ENCODE measurements around the gene ZCCHC24. TPM values are rescaled to one million over a fixed set of nuclear protein-coding genes. Genes with fewer than 3 reads are reported as not detected.

Gene ZCCHC24
- total RNA-seq, 2 donors from 2014 or later, result 45.6 to 85.9 TPM

DNA sequence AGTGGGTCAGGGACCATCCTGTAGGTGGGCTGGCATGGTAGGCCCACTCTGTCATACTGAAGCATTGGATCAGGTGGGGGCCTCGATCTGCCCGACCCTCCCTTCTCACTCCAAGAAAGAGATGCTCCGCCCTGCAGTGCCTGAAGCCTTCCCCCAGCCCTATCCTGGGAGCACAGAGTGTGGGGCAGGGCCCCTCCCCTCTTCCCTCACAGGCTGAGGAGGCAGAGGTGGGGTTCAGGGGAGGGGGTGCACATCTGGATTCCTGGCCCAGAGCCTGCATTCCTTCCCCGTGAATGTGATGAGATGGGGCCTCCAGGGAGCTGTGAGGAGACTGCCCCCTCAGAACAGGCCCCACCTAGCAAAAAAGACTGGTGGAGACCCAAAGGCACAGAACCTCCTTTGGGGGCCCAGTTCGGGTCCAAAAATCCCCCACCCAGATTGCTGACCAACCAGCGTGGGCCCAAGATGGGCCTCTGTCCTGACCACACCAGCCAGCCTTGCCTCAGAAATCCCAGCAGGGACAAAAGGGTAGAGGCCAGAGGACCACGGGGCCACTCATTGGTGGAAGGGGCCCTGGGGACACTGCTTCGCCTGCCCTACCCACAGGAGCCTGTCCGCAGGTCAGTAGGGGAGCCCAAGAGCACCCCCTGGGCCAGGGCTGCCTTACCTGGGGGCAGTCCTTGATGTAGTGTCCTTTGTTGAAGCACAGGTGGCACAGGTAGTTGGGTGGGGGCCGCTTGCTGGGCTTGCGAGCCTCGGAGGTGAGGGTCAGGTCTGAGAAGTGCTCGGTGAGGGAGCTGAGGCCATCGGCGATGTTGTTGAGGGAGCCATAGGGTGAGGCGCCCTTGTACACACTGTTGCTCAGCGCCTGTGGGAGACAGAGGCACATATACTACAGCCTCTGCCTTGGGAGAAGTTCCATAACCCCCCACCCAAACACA lies 13.3 kb downstream of the ZCCHC24 start:
- no peak overlapping the region for H3K4me3 ChIP-seq
- no peak for DNase-seq (ENCODE audit: low spot score)
- H3K36me3 ChIP-seq, result peaks cover 31% of the 10 kb centered on the region
- peak overlapping the region; percentile 84 to 93 for H3K27ac ChIP-seq
- no peaks in the 10 kb centered on the region for H3K27me3 ChIP-seq
- H3K4me1 ChIP-seq, result peaks cover 0 to 65% of the 10 kb centered on the region in 2 donors
- no peaks in the 10 kb centered on the region for H3K9me3 ChIP-seq
- TF ChIP-seq, protein P1, sequence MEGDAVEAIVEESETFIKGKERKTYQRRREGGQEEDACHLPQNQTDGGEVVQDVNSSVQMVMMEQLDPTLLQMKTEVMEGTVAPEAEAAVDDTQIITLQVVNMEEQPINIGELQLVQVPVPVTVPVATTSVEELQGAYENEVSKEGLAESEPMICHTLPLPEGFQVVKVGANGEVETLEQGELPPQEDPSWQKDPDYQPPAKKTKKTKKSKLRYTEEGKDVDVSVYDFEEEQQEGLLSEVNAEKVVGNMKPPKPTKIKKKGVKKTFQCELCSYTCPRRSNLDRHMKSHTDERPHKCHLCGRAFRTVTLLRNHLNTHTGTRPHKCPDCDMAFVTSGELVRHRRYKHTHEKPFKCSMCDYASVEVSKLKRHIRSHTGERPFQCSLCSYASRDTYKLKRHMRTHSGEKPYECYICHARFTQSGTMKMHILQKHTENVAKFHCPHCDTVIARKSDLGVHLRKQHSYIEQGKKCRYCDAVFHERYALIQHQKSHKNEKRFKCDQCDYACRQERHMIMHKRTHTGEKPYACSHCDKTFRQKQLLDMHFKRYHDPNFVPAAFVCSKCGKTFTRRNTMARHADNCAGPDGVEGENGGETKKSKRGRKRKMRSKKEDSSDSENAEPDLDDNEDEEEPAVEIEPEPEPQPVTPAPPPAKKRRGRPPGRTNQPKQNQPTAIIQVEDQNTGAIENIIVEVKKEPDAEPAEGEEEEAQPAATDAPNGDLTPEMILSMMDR (IDR thresholded peaks at IDR 0.05), result no peak

GRCh38 chr10:79431428-79431827 lies 14.0 kb downstream of the ZCCHC24 start:
- no peaks in the 10 kb centered on the region for H3K9me3 ChIP-seq
- H3K27me3 ChIP-seq, result no peaks in the 10 kb centered on the region
- peaks cover 0 to 58% of the 10 kb centered on the region in 2 donors for H3K4me1 ChIP-seq
- H3K27ac ChIP-seq, result peak overlapping the region in 1 of 2 donors; percentile 84
- no peak for DNase-seq (ENCODE audit: low spot score)
- TF ChIP-seq, protein P1 (IDR thresholded peaks at IDR 0.05), result no peak
- H3K36me3 ChIP-seq, result peaks cover 31% of the 10 kb centered on the region
- H3K4me3 ChIP-seq, result no peak overlapping the region

- Histone ChIP-seq H3K36me3 (peaks cover 36% of the 10 kb centered on the region), H3K27me3 (no peaks in the 10 kb centered on the region), H3K4me3 (no peak overlapping the region), H3K27ac (no peak overlapping the region), H3K9me3 (no peaks in the 10 kb centered on the region), H3K4me1 (peaks cover 0 to 53% of the 10 kb centered on the region in 2 donors)
- TF ChIP-seq, protein P1 (IDR thresholded peaks at IDR 0.05), result no peak
- DNase-seq (ENCODE audit: low spot score), result no peak
These were observed 14.5 kb downstream of the ZCCHC24 start for GRCh38 chr10:79430936-79431335.

DNA sequence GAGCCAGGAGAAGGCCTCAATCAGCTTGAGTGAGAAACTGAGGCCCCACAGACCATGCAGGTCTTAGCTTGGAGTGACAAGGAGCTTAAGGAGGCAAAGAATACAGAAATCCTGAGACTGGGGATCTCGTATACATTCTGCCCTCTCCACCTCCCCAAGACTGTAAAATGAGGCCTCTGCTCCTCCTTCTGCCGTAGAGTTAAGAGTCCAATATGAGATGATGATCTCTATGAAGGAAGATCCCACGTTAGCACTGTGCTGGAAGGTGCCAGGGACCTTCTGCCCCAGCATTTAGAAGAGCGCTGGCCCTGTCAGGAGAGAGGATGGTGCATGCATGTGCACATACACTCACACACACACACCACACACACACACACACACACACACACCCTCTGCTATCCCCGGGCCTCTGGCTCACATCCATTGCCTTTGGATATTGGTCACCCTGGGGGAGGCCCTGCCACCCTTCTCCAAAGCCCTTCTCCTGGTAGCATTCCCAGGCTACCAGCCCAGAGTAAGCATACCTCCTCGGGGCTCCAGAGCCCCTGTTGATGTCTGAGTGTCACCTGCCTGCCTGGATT lies 15.0 kb downstream of the ZCCHC24 start:
- peaks cover 42% of the 10 kb centered on the region for H3K36me3 ChIP-seq
- H3K4me3 ChIP-seq, result no peak overlapping the region
- H3K4me1 ChIP-seq, result peaks cover 0 to 51% of the 10 kb centered on the region in 2 donors
- no peak for DNase-seq (ENCODE audit: low spot score)
- H3K9me3 ChIP-seq, result no peaks in the 10 kb centered on the region
- H3K27me3 ChIP-seq, result no peaks in the 10 kb centered on the region
- no peak overlapping the region for H3K27ac ChIP-seq
- TF ChIP-seq, protein P1 (IDR thresholded peaks at IDR 0.05), result no peak

GRCh38 chr10:79429751-79430150 lies 15.7 kb downstream of the ZCCHC24 start:
- Histone ChIP-seq H3K27me3 (no peaks in the 10 kb centered on the region), H3K4me3 (no peak overlapping the region), H3K27ac (no peak overlapping the region), H3K4me1 (peaks cover 0 to 51% of the 10 kb centered on the region in 2 donors), H3K36me3 (peaks cover 48% of the 10 kb centered on the region), H3K9me3 (no peaks in the 10 kb centered on the region)
- TF ChIP-seq, protein P1 (IDR thresholded peaks at IDR 0.05), result no peak
- no peak for DNase-seq (ENCODE audit: low spot score)

Measured in right atrium auricular region (tissue), 2 donors.